ENCODE measurements around the gene APOL2.
"Not testable (repeated sequence)": the region's sequence is repeated elsewhere in the genome, so short reads cannot be mapped to it uniquely, and the experiment has no call there.

APOL2 gene

DNA sequence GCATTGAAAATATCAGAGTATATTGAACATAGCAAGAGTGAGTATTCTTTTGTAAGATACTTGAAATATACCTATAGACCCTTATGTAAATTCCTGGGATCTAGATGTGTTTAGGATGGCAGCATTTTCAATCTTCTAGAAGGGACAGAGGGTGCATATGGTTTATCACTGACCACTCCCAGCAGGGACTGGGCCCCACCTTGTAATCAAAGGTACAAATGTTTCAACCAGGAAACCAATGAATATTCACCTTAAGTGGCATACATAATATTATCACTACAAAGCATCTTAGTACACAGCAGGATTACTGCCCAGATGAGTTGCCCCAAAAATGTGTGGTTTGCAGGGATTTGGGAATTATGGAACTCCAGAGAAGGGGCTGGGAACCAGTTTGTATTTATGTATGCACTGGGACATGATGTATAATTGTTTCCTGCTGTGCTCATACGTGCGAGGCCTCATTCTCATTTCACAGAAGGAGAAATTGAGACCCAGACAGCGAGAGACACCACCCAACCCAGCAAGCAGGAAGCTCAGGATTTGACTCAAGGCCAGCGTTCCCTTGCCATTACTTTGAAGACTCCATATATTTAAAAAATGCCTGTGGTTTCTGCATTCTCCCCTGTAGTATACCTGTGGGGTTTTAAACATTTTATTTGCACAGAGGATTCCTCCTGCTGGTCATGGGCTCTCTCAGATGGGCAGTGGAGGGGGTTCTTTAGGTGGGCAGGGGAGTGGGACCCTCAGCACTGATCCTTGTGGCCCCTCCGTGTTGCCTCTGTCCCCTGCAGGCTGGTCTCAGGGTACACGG lies 42.9 kb downstream of the APOL2 start:
- no peak for DNase-seq (ENCODE audit: low read depth)

DNA sequence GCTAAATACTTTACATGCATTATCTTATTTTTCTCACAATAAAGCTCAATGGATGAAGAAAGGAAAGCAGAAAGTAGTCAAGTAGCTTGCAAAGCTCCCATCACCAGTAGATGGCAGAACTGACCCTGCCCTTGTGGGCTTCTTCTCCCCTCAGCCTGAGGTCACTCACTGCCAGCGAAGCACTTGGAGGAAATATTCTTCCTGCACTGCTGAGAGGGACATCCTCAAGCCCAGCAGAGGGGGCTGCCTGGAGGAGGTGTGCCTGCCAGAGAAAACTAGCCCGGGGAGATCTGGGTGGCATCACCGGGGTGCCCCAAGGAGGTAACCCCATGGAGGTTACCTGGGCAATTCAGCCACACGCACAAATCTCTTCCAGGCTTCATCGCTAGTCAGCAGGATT lies 44.4 kb downstream of the APOL2 start:
- no peak for DNase-seq (ENCODE audit: low read depth)

DNA sequence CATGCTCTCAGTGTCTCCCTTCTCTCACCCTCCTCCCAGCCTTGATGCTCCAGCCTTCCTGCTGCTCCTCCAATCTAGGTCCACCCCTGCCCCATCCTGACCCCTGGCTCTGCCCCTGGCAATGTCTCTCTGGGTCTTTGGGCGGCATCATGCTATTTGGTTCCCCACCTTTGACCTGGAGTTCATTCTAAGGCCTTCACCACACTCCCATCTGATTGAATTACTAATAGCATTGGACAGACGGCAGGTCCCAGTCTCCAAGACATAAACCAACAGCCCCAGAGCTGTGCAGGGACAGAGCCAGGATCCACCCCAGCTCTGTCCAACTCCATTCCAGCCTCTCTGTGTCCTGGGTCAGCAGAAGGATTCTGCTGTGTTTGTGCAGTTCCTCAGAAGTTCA lies 44.9 kb downstream of the APOL2 start:
- no peak for DNase-seq (ENCODE audit: low read depth)

DNA sequence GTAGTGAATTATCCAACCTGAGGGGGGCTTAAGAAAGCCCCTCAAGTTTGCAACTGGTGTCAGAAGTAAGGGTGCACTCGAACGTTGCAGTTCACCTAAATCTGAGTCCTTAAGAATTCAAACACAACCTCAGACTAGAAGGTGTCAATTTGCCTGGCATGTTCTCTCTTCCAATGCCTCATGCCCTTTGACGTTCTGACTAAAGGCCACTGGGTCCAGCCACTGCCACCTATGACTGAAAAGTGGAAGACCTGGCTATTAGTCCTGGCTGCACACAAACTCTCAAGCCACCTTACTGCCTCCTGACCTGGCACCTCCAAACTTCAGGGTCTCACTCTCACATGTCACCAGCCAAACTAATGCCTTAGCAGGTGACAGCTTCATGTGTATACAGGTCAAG lies 45.8 kb downstream of the APOL2 start:
- no peak for DNase-seq (ENCODE audit: low read depth)

DNA sequence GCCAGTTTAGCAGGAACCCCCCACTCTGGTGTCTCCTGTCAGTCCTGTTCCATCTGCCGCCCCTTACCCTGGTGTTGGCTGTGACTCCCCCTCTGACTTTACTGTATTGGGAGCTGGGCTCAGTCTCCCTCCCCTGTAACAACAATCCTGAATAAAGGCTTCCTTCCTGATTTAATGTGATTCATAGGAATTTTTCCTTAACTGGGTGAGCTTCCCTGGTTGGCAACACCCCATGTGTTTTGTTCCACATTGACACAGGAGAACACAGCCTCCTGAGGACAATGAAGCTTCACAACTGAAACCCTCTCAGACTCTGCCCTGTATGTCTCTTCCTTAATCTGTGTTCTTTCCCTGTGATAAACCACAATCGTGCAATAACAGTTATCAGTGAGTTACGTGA lies 46.2 kb downstream of the APOL2 start:
- DNase-seq (ENCODE audit: low read depth), result no peak

DNA sequence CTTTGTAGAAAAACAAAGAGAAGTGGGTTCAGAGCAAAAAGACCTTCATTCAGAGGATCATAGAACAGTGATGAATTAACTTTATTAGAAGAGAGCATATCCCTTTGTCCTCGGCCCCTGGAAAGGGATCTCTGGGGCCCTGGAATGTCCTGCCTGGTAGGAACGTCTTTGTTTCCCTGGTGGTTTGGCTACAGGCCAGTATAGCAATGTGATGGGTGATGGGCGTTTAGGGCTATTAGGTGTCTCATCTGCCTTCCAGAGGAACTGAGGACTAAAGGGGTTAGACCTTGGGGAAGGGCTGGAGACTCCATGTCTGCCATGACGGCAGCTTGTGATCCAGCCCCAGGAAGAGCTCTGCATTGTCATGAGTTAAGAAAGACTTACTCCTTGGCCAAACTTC lies 46.8 kb downstream of the APOL2 start:
- no peak for DNase-seq (ENCODE audit: low read depth)

DNA sequence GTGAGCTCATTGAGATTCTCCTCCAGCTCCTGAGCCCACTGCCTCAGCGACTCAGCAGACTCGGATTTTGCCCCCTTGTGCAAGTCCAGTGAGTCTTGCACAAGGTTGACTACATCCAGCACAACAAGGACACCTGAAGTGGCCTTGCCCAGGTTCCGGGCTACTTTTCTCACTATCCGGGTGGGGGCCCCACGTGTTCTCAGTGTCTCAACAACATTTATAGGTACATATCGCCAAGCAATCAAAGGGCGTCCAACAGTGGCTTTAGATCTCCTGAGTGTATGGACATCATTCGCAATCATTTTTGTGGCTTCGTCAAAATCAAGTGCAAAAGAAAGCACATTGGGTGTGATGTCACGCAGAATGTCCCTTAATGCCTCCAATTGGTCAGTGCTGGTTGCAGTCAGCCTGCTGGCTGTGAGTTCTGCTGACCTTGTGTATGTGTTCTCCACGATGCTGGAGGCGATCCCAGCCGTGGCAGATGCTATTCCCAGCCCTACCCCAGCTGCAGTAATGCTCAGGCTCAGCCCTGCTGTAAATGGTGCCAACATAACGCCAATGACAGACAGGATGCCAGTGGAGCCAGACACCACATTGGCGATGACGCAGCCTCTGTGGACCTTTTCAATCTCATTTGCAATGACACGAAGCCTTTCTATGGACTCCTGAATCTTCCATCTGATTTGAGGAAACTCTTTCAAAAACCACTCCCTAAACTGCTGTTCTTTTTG lies 48.1 kb downstream of the APOL2 start:
- DNase-seq (ENCODE audit: low read depth), result no peak

DNA sequence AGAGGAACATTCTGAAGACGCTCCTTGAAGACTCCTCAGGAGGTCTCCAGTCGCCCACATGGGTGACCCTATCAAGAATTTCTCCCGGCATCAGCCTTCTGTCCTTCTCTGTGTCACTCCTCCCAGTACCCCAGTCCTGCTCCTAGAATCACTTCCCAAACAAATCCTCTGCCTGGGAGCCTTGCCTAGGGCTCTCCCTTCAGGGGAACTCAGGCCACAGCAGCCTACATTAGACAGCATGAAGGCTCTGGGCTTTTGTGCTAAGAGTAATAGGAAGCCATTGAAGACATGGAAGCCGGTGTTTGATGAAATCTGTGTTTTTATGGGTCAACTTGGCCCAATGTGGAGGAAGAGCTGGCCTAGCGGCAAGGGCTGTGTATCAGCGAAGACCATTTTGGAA lies 51.5 kb downstream of the APOL2 start:
- DNase-seq (ENCODE audit: low read depth), result not testable (repeated sequence)

DNA sequence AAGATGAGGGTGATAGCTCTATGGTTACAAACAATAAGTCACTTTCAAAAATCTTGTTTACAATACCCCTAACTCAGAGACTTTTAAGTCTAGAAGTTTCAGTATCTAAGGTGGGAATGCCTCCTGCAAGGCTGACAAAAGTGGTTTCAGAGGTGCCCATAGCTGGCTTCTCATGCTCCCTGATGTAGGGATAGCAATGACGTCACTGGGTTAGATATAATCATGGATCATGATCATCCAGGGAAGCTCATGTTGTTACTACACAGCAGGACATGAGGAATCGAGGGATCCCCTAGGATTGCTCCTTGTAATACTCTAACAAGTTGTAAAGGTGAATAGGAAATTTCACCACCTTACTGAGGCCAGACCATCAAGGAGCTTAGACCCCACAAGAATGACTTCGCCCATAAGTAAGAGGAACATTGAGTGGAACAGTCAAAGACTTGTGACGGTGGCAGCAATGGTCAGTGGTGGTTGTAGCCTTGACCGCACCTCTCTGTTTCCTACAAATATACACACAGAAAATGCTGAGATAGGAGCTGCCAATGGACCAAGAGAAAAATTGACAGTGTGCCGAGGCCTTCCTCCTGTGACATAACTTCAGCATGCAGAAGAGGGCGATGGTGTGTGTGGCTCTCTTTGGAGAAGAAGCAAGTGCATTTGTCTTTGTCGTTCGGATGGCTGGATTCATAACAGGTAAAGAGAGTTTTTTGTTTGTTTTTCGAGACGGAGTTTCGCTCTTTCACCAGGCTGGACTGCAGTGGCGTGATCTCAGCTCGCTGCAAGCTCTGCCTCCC lies 53.3 kb downstream of the APOL2 start:
- DNase-seq (ENCODE audit: low read depth), result no peak

DNA sequence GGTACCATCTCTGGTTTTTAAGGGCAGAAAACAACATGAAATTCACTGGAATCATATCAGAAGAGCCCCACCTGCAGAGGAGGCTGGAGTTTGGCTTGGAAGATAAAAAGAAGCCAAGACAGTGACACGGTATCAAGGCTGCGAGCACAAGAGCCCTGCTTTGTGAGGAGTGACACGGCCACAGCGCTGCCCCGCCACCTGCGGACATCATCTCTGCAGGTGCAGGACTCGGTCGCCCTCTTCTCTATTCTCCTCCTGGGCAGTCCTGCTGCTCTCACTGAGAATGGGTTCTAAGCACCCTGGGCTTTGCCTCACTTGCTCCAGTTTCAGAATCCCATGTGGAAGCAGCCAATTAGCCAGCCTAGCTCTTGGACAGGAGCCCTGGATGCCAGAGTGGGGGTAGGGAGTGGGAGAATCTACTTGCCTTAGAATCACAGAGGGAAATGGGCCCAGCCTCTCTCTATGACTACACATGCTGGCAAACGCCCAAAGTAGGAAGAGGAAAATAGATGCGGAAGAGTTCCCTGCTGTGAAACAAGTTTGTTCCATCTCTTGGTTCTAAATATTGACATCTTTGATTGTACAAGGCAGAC lies 54.8 kb downstream of the APOL2 start:
- DNase-seq (ENCODE audit: low read depth), result no peak

DNA sequence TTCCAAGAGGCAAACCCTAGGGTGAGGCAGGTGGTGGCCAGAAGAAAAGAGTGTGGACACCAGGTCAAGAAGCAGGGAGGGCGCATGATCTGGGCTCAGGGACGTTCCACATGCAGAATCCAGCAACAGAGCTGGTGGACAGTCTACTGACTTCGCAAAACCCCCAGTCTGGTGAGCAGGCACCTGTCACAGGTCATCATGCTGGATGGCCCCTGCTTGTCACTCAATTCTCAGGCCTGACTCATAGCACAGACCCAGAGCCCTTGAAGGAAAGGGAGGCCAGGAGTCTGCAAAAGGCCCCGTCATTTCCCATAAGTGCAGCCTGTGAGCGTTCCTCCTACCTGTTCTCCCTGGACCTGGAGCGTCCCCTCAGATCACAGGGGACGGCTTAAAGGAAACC lies 55.9 kb downstream of the APOL2 start:
- DNase-seq (ENCODE audit: low read depth), result no peak

DNA sequence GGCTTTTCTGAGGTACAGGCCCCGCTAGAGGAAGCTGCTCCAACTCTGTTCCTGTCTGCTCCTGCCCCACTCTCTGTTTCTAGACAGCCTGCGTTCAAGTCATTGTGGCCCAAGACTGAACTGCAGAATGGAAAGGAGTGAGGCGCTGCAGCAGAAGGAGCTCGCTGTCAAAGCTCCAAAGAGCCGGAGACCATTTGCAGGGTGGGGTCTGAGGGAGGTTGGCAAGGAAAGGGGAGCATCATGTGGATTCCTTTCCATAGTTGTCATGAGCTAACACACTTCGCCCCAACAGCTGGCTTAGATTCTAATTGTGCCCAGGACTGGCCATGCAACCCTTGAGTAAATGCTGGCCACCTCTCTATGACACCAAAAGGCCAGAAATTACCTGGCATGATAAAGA lies 56.5 kb downstream of the APOL2 start:
- no peak for DNase-seq (ENCODE audit: low read depth)

DNA sequence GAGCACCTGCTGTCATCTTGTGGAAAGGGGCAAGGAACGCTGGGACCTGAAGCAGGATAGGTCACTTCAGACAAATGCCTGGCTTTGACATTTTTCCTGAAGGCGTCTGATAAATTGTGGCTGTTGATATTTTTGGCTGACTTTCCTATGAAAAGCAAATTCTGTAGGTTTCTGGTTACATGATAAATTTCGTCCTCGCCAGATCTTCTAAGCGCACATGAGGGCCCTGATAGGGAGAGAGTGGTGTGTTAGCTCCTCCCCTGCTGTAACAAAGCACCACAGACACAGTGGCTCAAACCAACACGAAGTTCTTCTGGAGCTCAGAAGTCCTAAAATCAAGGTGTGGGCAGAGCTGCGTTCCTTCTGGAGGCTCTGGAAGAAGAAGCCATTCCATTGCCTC lies 57.3 kb downstream of the APOL2 start:
- no peak for DNase-seq (ENCODE audit: low read depth)

DNA sequence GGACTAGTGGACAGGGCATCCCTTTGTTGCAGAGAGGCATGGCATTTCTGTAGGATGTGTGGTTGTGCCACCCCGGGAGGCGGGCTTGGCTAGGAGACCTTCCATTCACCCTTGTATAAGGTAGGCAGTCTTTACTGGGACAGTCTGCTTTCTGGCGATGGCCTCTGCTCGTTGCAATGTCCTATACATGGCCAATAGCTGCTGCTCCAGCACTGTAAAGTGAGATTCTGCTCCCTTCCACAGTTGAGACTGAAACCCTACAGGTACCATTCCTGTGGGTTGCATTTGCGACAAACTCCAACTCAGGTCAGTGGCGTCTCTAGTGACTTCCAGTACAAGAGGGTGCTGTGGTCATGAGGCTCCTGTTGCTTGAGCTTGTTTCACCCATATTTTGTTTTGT lies 58.4 kb downstream of the APOL2 start:
- no peak for DNase-seq (ENCODE audit: low read depth)

DNA sequence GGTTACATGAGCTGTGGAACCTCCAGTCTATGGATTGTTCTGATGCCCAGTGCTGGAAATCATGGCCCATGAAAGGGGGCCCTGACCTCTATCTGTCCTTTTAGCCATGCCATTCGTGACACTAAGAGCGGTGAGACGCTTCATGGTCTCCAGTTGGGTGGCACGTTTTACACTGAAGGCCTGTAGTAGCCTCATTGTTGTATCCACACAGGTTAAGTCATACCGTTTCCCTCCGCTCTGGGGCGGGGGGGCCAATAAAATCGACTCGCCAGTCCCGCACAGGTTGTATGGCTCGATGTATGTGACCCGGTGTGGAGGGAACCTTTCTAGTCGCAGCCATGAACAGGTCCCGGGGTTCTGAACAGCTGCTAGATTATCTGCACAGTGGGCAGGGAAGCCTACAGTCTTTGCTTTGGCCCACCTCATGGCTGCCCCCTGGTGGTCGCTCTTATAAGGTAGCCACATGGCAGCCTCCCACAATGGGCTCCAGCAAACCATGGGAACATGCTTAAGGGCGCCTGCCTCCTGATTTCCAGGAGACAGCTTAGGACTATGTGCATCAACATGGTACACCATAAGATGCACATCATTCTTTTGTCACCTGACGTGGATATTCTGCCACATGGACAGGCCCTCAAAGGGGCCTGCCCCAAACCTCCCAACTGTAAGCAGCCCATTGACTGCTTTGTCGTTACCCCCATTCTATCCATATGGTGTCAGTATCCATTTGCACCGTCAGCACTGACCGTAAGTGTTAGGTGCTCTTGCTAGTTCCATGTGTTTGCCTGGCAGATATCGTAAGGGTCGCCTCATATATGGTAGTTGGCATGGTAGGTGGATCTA lies 59.1 kb downstream of the APOL2 start:
- peak; percentile 64 for DNase-seq (ENCODE audit: low read depth)

DNA sequence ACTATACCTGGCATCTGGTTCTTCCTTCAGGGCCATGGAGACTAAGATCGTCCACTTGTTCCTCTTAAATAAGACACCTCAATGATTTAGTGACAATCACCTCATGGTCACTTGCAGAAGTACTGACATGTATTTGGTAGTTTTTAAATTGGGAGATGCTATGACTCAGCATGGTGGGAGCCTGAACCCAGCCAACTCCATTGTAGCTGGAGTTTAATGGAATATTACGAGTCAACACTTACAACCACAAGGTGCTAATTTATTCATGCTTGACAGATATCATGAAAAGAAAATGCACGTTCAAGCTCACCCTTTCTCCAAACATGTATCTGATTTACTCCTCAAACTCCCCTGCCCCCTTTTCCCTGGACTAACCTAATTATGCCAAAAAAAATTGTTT lies 62.2 kb downstream of the APOL2 start:
- DNase-seq (ENCODE audit: low read depth), result no peak
